Stimulated activated CD4-positive, alpha-beta T cell treated with anti-CD3 and anti-CD28 coated beads, Interleukin-1b, Interleukin-23, amount 100 ng/mL, for 4 hours (primary cell): Measurements from ENCODE around the gene COL12A1.

ENCODE experiments used
- DNase-seq, 2 donors: peaks; one replicate each; pipeline ENCODE4 v3.0.0-alpha.2; 2020; ENCODE audit warnings: low read depth in 2 of 2

COL12A1 gene

DNA sequence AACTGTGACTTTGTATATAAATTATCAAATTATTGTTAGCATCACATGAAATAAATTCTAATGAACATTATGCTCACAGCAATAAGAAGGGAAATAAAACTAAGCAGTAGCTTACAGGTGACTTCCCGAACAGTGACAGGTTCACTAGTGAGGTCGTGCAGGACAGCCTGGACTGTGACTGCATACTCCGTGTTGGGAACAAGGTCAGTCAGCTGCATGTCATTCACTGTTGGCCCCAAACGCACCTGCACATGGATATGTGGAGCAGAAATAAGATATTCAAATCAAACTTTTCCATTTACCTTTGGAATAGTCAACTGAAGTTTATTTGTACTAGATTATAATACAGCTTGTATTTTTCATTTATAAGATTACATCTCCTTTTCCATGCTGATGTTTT, 60.6 kb downstream of the COL12A1 start:
- DNase-seq, result no peak

DNA sequence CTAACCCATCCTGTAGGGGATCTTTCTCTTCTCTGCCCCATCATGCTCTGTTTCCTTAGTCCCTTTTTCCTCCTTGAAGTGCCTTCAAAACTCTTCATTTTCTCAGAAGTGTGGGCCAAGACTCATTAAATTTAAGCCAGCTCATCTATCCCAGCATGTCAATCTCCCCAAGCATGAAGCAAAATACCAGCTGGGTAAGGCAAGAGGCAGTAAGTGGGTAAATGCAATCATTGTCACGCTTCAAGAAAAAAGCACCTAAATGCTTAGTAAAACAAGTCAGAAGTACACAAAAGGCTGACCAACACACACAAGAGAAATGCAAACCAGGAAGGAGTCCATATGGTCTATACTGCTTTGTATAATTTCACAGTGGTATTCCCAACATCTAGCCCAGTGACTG, 61.5 kb downstream of the COL12A1 start:
- DNase-seq, result no peak

DNA sequence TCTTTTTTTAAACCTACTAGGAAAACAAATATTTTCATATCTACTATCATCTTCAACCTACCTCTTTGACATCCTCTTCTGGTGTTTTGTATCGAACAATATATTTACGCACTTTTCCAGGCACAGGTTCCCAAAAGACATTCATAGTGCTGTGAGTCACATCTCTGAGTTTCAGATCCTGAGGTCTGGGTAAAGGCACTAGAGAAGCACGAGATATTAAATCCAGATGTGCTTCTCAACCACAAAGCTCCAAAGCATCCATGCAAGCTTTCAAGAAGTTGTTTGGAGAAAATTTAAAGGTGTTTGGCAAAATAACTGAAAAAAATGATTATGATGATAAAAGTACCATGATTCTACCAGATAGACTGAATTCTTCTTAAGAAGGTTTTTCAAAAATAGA, 62.7 kb downstream of the COL12A1 start:
- no peak for DNase-seq

DNA sequence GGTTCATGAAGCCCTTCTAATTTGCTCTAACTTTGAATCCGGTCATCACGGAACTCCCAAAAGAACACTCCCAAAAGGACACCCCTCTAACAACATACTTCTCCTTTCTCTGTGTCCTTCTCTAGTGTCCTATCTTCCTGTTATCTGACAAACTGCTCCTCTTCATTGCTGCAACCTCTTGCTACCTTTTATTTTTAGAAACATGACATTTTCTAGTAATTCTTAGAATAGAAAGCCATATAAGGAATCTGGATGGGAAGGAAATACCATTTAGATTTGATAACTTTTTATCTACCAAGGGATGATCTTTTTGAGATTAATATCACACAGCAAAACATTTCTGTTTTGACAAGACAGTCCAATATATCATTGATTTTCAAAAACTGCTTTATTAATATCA, 63.1 kb downstream of the COL12A1 start:
- no peak for DNase-seq

DNA sequence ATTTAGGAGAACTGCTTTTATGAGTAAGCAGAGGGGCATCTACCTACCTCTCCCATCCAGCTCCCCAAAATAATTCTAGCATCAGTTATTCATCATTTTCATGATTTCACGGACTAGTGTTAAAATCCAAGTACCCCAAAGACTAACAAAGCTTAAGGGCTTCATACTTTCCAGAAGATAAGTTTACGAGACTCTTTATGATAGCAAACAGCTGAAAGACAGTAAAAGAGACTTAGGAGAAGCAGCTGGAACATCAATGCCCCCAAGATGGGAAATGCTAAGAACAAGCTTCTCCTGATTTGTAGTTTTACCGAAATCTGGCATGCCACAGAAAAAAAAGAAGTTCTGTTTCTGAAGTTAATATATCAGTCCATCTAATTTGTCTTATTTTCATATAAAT, 70.0 kb downstream of the COL12A1 start:
- no peak for DNase-seq

DNA sequence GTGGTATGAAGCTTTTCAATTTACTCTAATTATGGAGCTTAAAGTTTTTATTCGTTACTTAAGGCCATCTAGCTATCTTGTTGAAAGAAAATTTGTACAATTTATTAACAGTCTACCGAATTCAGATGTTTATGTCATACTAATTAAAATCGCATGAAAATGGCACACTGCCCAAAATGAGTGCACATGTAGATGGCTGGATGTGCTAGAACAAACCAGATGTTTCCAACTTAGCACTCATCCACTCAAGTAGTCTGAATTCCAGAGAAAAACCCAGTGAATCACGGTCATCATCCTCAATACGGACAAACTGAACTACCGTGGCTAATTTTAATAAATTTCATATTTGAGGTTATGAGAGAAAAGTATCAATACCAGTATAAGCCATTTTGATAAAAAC, 70.4 kb downstream of the COL12A1 start:
- DNase-seq, result no peak

DNA sequence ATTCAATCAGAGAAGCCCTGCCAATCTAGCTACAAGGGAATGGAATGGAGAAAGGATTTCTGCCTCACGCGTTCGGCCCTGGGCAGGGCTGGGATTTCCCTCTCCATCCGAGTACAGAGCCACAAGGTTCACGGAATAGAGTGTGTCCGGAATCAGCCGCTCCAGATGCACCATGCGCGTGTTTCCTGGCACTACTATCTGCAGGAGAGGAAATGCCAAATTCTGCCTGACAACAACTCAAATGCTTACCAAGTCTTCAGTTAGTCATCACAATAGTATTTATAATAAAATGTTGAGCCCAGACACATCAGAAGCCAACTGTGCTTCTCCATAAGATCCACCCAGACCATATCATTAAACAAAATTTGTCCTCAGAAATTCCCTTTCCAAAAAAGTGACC, 75.1 kb downstream of the COL12A1 start:
- no peak for DNase-seq

DNA sequence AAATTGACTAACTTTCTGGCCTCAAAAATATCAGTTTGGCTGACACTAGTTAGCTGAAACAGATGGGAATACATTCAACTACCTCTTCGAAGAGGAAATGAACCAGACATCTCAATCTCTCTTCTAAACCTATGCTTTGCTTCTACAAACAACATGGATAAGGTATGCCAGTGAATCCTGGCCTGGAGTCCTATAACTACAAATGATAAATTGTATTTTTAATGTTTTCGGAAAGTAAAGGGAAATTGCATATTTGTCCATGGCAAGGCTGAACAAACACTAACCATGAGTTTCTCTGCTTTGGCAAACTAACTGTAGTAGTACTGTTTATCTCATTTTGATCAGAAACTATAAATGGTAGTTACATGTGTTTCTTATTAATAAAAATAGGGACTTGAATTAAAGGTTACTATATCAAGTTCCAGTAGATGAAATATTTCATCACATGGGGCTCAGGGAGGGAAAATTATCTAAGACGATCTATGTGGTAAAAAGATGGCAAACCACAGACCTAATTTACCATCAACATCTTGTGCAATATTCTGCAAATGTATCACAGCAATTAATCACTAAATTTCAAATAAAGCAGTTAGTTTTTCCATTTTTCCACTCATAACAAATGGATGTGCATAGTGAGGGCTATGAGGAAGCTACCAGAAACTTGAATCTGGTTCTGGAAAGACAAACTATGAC, 76.8 kb downstream of the COL12A1 start:
- no peak for DNase-seq

DNA sequence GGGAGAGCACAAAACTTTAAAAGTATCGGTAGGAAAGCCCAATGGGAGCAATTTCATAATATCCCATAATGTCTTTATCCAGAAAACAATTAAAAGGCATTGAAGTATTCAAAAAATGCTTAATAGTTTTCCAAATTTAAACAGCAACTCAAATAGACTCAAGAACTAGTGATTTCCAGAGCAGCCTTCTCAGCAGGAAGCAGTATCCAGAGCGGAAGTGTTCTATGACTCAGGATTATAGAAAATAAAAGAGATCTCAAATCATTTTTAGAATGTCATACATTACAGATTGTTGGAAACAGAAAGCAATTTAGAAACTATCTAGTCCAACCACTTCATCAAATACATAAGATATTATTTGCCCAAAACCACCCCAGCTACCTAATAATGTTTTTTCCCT, 79.3 kb downstream of the COL12A1 start:
- no peak for DNase-seq

DNA sequence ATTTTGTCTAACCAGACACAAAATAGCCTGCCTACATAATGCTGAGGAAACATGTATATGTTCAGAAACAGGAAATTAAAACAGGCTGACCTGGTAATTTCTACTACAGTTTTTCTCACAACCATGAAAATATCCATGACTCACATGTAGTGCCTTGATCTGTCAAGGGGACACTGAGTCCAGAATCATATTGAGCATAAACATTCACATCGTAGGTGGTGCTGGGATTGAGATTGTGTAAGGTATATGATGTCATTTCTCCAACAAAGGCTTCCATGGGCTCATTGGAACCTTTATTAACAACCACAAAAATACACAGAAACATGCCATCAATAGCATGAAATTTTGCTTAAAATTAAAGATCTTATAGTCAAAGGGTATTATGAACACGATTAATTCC, 80.9 kb downstream of the COL12A1 start:
- no peak for DNase-seq

DNA sequence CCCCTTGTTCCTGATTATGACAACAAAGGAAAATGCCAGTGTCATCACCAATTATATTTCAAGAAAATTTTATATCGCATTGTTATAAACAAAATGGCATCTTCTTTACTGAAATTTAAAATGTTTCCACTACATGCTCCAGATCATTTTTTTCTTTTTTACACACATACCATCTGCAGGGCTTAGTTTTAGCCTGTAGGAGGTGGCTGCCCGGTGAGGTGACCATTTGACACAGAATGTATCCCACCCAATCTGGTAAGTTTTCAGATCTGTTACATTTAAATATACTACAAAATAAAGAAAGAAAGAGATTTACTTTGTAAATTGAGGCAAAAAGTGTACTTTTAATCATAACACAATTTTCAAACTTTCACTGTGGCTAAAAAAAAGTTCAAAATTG, 81.8 kb downstream of the COL12A1 start:
- DNase-seq, result no peak

DNA sequence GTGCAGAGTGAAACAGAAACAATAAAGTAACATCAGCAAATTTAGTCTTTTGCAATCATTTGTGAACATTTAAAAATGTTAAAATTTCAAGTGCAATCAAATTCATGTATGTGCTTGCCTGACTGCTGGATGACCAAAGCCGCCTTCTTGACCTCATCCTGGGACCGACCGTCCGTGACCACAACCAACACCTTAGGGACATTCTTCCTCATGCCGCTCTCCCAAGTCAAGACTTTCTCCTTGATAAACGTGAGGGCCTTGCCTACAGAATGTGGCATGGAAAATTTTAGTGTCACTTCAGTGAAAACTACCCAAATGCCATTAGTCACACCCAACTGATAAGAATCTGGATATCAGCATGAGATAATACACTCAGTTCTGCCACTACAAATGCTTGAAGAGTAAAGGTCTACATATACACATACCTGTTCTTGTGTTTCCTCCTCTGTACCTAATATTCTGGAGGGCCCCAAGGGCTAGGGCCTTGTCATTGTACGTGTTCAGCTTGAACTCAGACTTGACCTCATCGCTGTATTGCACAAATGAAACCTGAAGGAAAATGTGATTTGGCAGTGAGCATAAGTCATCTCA, 86.8 kb downstream of the COL12A1 start:
- DNase-seq, result no peak

DNA sequence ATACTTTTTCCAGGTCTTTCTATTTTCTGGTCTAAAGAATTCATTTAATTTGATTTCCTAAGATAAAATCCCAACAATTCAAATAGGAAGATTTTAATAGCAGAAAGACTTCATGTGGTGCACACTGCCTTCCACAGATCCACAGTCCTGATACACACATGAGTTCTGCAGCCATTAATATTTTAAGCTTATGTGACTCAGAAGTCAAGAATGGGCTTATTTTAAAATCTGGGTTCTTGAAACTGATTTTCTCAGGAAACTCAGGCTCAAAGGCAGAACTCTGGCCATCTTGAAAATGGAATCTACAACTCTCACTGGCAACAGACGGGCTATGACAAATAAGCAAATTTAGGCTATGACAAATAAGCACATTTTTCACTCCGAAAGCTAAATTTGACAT, 88.2 kb downstream of the COL12A1 start:
- DNase-seq, result no peak

DNA sequence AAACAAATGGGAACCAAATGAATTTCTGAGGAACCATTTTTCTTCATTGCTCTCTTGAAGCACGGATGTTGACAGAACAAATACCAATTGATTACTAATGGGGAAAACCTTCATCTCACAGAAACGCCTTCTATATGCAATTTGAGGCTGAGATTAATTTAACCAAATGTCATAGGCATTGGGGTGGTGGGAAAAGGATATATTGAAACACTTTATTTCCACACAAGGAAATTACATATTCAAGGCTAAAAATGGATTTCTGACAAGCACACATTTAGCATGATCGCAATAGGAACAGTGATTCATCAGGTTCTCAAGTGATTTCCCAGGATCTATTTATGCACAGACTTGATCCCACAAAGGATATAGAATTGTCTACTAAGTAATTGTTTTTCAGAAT, 88.9 kb downstream of the COL12A1 start:
- no peak for DNase-seq

DNA sequence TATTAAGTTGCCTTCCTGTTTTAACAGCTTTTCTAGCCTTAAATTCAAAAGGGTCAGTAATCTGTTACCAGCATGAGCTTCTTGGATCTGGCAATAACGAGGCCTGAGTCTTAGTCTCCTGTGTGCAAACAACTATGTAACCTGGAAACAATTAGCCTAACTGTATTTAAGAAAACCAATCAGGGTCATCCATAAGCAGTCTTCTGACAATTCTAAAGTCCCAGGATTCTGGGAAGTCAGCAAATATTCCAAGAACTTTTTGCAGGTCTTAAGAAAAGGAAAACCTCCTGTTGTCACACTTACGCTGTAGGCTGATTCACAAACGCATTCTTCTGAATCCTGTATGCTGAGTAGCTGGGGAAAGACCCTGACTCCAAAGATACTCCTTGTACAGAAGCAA, 90.4 kb downstream of the COL12A1 start:
- no peak for DNase-seq

DNA sequence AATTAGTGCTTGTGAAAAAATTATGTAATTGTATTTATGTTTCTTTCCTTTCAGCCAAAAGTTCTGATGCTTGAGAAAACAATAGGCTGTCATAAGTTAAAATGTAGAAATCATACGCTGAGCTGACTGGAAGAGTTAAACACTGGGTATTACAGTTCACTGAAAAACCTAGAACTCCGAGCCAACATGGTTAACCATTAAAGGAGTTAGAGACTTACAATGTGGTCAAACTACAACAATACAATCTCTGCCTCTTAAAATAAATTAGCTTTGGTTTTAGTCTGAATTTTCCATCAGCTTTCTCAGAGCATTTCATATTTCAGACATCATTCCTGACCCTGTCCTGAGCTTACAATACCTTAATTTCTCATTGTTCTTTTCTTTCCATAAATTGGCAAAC, 91.0 kb downstream of the COL12A1 start:
- no peak for DNase-seq

DNA sequence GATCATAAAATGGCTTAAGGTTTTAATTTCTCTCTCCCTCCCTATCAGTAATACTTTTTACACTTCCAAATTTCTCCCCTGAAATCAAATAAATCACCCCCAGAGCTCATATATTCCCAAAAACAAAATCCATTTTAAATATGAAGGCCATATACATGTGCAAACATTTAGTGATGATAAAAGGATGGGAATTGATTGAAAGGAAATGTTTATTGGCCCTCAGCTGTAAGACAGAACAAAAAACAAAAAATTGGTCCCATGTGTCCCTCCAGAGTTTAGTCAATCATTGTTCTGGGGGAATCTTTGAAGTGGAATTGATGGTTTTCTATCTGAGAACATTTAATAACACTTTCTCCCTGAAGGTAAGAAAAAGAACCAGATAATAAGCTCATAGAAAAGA, 91.7 kb downstream of the COL12A1 start:
- DNase-seq, result no peak

DNA sequence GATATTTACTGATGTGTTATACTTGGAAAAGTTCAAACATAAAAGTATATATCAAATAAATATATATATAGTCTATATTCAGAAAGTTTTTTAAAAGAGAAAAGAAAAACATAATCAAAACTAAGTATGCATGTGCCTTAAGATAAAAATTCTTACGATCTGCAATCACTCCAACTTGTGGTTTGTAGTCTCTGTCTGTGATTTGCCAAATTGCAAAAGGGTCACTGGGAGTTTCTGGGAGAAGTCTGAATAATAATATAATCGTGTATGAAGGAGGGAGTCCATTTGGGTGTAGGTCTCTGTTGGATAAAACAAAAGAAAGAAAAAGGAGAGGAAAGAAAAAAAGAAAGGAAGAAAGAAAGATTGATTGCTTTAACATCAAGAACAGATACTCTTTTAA, 92.4 kb downstream of the COL12A1 start:
- no peak for DNase-seq

DNA sequence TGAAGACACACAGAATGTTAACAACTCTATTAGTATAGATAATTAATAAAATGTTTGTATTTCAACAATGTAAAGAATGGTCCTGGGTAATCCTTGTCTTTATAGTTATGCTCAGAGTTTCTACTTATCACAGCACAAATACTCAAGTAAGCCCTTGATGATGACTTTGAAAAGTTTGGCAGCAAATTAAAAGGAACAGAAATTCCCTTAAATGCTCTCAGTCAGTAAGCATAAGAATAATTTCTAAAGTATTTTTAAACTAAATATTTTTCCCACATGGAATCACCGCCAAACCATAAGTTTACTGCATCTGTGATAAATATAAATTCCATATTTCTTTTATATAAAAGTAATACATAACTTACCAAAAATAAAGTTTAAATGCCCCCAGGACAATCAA, 96.1 kb downstream of the COL12A1 start:
- DNase-seq, result no peak

DNA sequence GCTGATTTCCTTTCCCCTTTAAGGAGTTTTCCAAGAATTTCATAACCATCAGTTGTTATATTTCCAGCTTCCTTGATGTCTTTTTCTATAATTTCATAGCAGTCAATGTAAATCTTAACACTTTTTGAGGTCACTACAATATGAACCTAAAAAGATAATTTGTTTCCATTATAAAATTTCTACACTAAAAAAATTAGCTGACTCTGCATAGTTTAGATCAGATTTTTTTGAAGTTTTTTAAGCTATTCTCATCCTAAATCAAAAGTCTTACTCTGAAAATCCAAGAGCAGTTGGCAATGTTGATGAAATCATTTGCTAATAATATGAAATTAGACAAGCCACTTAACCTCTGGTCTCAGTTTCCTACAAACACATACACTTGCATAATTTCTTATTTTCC, 96.8 kb downstream of the COL12A1 start:
- no peak for DNase-seq

DNA sequence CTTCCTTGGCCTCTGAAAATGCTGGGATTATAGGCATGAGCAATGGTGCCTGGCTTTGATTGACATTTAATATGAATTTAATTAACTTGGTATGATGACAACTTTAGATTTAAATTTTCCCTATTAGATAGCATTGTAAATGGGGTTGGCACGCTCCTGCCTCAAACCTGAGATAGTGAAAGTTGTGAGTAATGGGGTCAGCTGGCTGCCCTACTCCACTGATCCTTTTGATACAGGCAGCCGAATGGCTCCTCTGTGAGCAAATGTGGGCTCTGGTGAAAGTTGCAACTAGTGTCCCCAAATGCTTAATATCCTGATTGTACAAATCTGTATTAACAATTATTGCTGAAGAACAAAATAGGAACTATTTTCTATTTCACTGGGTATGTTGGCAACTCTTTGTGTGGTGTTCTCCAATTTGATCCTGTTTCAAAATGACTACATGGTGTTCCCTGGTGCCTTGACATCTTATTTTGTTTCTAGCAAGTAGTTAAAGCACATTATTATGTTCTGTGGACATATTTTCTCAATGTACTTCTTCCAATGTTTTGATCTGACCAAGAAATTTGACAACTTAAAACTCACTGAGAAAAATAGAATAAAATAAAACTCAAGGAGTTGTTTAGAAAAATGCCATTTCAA, 97.4 kb downstream of the COL12A1 start:
- no peak for DNase-seq

DNA sequence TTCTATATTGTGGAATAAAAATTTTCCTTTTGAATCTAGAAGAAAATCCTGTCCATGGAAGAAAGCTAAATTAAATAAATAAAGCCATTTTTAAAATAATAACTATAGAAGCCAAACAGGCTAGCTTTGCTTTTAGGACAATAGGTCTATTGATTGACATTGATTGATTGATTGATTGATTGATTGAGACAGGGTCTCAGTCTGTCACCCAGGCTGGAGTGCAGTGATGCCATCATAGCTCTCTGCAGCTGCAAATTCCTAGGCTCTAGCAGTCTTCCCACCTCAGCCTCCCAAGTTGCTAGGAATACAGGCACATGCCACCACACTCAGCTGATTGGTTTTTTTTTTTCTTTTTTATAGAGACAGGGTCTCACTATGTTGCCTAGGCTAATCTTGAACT, 97.9 kb downstream of the COL12A1 start:
- DNase-seq, result no peak

DNA sequence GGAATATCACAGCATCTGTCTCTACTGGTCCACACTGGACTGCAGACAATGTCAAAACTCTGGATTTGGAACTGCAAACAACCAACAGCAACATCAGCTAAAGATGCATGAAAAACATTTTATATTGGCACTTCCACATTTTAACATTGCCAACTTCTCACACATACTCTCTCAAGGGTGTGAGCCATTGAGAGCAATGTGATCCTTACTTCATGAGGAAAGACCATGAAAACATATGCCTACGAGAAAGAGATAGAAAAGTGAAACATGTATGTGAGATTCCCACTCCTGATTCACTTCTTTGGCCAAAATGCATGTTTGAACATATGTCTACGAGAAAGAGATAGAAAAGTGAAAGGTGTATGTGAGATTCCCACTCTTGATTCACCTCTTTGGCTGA, 99.4 kb downstream of the COL12A1 start:
- DNase-seq, result no peak

DNA sequence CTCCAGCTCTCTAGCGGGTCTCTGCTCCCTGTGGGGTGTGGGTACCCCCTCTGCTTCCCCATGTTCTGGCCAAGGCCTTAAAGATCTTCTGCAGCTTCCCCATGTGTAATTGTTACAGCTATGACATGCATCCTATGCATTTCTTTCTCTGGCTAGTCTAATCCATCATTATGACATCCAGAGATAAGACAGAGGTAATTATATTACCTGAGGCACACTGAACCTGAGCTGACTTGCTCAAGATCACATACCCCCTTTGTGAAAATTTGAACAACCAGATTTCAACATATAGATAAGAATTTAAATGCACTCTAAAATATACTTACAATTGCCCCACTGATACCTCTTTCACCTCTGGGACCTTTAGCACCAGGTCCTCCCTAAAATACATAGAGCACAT, 102.4 kb downstream of the COL12A1 start:
- DNase-seq, result no peak
